ENCODE data around the gene BRD3.
A peak's percentile ranks its signal among the peaks of the same experiment; 100 is the strongest.

BRD3 gene

DNA sequence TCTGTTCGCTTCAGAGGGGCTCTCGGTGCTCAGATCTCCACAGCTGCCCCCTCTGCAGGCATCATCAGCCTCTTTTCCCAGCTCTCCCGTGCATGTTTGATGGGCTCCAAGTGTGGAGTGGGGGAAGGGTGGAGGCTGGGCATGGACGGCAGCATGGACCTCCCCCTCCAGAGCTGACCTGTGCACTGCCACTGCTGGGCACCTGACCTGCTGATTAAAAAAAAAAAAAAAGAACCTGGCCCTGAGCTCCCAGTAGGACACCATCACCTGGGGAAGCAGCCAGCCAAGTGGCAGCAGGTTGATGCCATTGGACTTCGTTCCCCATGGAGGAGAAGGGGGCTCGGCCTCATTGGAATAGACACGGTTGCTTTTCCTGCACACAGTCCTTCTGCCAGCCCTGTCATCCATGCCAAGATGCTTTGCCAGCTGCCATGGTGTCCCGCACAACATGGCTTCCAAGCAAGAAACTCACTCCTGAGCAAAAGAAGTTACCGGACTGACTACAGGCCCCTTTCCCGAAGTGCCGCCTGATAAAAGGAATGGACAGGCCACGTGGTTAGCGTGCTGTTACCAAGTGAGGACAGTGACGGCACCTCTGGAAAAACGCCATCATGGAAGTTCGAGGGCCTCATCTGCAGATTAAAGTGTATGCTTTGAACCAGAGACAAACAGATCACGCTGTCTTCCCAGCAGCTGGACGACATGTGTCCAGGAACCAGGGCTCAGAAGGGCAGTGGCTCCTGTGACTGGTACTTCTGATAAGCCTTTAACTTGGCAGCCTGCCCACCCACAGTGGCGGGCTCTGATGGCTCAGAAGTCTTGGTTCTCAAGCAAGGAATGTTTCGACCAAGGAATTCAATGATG lies 57.3 kb downstream of the BRD3 start:
- DNase-seq: no peak

DNA sequence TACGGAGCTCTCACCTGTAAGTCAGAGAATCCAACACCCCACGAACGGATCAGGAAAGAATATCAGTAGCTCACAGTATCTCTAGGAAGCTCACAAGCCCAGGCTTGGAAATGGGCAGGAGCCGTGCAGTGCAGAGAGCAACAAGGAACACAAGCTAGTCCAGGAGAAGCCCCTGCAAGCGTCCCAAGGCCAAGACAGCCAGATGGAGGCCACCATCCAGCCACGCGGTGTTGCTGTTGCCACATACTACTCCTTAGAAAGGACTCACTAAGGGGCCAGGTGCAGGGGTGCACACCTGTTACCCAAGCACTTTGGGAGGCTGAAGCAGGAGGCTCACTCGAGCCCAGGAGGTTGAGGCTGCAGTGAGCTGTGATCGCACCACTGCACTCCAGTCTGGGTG lies 60.3 kb downstream of the BRD3 start:
- no peak for DNase-seq

DNA sequence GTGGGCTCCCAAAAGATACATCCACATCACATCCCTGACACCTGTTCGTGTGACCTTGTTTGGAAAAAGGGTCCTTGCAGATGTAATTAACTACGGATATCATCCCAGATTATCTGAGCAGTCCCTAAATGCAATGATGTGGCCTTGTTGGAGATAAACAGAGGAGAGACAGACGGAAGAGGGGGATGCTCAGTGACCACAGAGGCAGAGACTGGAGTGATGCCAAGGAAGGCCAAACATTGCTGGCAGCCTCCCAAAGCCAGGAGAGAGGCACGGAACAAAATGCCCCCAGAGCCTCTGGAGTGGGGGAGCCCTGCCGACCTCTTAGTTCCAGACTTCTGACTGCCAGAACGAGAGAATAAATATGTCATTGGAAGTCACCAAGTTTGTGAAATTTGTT lies 60.7 kb downstream of the BRD3 start:
- DNase-seq: no peak

DNA sequence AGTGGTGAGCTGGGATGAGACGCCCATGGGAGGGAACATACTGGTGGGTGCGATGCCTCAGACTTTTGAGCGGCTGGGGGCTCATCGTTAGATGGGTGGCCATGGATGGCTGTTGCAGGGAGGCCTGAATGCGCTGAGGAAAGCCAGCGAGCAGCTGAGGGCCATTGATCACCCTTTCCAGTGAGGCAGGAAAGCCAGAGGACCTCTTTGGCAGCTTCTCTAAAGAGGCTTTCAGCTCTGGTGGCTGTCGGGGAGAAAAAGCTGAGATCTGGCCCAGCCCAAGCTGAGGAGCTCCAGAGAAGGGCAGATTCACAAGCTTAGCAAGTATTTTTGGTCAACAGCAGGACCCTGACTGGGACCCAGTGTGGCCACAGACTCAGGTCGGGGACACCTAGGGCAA lies 62.4 kb downstream of the BRD3 start:
- DNase-seq: no peak

DNA sequence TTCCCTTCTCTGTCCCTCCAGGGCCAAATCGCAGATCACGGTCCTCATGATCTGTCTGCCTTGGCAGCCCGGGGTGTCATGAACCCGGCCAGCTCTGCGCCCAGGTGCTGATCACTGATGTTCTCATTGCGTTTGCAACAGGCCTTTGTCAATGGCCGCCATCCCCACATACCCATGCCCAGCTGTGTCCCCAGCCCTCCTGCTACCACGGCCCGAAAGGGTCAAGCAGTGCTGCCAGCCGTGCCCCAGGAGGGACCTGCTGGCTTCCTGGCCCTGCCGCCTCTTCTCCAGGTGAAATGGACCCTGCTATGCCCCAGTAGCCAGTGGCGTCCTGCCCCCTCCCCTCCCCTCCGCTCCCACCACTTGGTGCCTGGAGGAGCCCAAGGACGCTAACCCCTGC lies 62.9 kb downstream of the BRD3 start:
- DNase-seq: no peak

DNA sequence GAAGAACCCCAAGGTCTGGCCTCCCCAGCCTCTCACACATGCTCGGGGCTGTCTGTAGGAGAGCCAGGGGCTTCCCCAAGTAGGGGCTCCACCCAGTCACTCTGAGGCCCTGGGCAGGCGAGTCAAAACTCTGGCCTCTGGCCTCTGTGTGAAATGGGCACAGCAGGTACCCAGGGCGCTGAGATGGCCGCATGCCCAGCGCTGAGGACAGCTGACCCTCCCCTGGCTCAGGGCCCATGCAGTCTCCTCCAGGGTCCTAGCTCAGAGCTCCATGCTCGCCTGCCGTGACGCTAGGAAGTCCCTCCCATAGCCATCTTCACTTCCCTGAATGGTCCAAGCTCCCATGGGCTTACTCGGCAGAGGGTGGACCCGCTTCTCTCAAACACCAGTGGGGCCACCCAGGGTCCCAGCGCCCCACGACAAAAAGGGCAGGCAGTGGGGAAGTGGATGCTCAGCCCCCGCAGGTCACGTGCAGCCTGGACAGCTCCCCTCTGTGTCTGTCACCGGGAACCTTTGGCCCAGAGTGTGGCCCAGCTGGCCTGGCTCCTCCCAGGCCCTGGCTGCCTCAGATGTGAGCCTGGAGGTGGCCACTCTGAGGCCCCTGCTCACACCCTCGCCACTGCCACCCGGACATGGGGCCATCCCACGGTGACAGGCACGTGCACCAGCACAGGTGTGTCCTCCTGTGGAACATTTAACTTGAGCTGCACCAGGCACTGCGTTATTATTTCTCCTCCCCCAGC lies 63.5 kb downstream of the BRD3 start:
- no peak for DNase-seq

DNA sequence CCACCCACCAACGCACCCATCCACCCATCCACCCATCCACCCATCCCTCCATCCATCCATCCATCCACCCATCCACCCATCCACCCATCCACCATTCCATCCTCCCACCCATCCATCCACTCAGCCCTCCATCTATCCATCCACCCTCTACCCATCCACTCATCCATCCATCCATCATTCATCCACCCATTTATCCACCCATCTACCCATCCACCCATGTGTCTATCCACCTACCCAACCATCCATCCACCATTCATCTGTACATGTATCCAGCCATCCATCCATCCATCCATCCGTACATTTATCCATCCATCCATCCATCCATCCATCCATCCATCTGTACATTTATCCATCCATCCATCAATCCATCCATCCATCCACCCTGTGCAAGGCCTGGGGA lies 64.6 kb downstream of the BRD3 start:
- DNase-seq: no peak

DNA sequence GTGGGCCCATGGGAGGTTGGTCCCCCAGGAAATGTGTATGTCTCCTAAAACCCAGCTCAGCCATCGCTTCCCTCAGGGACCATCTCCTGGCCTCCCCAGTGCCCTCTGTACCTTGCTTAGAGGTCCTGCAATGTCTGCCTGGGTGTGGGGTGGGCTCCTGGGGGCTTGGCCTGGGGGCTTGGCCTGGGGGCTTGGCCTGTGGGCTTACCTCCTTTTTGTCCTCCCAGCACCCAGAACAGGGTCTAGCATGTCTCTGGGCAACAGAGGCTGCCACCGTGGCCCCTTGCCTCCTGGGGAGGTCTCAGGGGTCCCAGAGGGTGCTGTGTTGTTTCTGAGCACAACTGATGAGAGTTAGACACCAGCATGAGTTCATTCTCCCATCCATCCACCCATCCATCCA lies 65.0 kb downstream of the BRD3 start:
- no peak for DNase-seq

DNA sequence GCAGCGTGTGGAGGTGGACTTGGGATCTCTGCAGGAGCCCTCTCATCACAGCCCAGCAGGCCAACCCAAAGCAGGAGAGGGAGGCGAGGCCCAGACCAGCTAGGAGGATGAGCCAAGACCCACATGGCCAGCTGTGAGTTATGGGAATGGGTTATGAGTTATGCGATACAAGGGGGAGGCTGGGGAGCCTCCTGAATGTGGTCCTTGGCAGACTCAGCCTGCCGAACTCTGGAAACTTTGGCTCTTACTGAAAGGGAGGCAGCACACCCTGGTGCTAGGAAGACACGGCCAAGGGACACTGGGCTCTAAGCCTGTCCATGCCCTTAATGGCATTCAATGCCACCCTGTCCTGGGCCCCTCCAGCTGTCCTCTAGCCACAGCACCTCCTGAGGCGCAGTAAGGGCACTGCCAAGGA lies 68.0 kb downstream of the BRD3 start:
- no peak for DNase-seq

DNA sequence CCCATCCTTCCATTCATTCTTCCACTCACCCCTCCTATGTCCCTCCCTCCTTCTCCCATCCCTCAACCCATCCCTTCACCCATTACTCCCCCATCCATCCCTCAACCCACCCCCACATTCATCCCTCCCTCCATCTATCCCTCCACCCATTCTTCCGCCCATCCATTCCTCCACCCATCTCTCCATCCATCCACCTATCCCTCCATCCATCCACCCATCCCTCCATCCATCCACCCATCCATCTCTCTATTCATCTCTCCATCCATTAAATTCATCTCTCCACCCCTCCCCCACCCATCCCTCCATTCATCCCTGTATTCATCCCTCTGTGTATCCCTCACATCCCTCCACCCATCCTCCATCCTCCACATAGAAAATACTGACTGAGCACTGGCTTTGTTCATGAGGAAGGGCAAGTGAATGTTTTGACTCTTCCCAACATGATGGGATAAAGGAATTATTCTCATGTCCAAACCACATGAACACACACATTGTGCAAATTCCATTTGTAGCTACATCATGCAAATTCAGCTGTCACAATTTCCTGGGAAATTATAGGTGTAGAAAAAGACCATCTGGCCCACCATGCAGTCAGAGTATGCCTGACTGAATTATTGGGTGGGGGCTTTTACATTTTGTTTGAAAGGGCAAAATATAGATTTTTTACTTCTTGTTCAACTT lies 68.8 kb downstream of the BRD3 start:
- DNase-seq: no peak

DNA sequence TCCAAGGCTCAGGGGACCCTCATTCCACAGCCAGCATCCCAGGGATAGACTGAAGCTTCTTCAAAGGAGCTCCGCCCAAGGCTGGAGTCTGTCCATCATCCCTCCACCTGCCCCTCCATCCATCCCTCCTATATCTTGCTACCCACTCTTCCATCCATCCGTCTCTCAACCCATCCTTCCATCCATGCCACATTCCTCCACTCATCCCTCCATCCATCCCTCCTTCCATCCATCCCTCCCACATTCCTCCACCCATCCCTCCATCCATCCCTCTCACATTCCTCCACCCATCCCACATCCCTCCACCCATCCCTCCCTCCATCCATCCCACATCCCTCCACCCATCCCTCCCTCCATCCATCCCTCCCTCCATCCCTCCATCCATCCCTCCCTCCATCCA lies 70.2 kb downstream of the BRD3 start:
- DNase-seq: no peak

DNA sequence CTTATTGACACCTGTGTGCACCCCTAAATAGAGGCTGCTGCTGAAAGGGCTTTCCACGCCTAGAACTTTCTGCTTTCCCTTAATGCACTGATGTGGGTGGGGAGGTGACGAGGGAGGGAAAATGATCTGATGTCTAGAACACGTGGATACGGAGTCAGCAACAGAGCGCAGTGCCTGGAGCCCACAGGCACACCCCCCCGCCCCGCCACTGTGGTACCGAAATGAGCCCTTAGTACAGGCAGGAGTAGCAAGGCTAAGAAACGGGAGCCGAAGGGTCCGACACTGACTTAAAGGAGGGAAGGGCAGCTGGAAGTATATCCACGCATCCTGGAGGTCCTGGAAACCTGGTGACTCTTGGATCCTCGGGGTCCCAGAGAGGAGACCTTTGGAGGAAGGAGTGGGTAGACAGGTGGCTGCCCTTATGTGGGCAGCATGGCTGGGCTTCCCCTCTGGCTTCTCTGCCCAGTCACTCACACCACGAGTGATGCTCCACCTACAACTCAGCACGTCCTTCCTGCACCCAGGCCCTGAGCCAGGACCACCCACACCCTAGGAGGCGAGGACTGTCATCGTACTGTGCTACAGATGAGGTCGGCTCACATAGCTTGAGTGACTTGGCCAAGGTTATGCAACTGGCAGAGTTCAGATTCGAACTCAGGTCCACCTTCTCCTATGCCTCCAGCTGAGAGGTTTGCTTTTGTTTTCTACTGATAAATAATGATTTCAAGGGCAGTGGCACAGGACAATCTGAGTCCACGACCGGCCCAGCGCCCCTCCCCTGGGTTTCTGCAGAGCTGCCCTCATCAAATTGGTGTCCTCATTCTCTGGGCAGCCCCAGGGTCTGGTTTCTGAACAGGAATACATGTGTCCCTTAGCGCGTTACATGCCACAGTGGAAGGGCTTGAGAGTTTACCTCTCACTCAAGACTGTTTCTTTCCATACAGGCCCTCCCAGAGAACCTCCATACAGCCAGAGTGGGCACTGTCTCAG lies 71.0 kb downstream of the BRD3 start:
- no peak for DNase-seq

DNA sequence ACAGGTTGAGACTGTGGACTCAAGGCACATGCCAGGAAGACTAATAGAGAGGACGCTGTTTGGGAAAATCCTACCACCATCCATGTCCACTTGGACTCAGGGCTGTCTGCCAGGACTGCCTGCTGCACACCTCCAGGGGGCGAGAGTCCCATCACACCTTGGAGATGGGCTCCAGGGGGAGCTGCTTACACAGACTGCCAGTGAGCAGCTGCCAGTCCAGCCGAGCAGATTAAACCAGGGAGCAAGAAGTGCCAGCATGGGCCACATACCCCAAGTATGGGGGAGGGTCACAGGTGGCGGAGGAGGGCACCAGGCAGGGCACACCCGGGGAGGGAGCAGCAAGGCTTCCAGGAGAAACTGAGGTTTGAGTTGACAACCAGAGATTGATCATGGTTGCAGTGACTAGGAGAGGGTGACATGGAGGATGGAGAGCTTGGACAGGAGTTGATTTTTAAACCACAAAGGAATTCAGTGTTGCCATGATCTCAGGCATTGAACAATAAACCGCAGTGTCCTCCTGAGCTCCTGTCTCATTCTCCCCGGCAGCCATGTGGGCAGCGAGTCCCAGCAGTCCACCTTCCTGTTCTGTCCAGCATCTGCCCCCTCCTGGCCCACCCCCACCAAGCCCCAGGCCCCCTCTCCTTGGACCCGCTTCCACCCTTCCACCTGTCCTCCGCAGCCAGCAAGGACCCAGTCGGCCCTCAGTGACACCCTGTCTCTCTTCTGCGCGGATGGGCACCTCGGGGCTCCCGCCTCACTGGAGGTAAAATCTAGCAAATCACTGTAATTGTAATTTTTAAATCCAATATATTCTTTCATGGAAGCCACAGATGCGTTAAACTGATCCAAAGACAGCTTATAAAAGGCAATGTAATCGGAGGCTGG lies 72.6 kb downstream of the BRD3 start:
- DNase-seq: no peak

DNA sequence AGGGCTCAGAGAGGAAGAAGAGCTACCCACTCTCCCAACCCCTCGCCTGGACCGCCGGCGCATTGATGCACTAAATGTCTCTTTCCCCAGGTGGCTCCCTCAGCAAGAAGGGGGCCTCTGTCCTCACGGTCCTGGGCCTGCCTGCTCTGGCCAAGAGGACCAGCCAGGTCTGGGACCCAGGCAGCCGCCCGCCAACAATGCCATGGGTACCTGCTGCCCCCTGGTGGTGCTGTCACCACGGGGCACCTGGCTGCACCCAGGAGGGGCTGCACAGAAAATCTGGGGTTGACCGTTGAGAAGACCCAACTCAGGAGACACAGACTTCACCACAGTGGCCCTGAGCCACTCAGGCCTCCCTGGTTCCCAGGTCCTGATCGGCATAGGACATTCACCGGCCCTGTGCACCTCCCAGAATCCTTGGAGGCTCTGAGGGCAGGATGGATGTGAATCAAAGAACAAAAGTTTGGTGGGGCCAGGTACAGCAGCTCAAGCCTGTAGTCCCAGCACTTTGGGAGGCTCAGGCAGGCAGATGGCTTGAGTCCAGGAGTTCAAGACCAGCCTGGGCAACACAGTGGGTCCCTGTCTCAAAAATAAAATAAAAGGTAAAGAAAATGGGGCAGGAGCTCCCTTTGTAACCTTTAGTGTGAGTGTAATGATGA lies 73.3 kb downstream of the BRD3 start:
- DNase-seq: peak; percentile 86

DNA sequence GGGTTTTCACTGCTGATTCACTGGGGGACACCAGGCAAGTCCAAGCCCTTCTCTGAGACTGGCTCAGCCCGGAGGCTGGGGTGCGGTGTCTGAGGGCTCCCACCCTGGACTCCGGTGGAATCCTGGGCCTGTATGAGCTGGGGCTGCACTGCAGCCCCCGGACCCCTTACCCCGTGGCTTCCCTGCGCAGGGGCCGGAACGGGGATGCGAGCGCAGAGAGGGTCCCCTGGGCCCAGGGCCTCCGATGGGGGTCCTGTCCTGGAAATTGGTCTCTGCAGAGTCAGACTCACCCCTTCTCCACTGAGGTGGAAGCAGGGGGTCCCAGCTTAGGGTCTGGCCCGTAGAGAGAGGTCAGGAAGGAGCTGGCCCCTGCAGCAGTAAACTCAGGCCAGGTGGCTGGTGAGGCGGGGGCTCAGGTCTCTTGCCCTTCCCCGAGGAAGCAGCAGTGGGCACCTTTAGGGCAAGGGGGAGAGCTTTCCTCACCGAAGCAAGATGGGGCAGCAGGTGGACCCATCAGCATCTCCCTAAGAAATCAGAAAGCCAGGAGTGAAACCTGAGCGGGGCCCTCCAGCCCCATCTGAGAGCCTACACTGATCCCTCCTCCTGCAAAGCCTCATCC lies 74.1 kb downstream of the BRD3 start:
- DNase-seq: no peak

DNA sequence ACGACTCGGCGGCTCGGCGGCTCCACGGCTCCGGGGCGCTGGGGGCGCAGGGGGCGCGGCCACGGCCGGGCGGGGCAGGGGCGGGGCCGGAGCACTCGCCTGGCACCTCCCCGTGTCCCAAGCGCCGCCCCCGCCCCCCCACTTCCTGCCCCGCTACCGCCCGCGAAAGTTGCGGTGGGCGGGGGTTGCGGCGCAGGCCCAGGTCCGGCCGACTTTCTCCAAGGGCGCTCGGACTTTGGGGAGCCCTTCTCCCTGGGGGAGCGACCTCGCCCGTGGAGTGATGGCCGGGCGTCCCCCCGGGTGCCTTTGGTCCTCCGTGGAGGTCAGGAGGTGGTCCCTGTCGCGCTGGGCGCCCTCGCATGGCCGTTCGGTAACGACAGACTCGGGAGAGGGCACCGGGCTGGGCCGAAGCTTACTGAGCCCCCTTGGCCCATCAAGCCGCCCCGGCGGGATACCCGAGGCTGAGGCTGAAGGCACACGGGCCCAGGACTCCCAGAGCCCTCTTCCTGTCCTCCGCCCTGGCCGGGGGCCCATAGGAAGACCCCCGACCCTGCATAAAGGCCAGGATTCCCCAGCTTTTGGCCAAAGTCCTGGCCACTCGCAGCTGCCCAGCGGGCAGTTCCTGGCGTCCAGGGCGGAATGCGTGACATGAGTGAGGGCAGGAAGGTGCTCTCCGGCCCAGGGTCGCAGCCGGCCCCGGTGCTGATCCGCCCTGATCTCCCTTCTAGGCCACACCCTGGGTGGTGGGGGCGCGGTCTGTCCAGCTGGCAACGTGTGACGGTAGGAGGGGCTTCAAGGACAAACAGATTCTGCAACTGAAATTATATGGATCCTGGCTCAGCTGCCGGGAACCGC lies 74.8 kb downstream of the BRD3 start:
- DNase-seq: peak; percentile 65

DNA sequence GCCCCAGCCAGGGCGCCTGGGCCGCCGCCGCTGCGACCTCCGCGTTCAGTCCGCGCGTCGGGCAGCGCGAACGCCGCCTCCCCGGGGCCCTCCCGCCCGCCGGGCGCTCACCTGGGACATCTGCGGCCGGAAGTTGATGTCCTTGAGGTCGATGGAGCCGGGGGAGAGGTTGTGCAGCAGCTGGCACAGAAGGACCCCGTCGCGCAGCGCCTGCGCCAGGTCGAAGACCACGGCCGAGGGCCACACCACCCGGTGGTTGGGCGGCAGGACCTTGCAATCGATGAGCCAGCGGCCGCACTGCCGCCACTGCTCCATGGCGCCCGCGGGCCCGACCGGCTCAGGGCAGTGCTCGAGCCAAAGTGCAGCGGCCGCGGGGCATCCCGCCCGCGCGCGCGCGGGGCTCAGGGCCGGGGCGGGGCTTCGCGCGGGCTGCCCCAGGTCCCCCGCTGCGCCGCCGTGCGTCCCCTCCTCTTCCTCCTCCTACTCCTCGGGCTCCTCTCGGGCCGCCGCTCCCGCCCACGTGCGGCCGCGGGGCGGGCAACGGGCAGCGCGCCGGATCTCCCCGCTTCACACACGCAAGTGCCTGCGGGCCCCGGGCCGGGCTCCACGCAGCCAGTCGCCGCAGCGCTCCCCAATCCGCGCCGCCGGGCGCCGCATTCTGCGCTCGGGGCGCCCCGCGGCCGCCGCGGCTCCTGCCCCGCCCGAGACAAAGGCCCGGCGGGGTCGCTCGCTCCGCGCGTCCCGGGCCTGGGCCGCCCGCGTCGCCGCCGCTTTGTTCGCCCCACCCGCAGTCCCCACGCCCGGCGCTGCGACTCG lies 75.7 kb downstream of the BRD3 start, which contains the start of gene VAV2:
Gene VAV2 (minus strand): TSS at position 361 of the 816 bp plus-strand sequence. CDS start 46 bp downstream, at position 315.
- DNase-seq: peak; percentile 51

DNA sequence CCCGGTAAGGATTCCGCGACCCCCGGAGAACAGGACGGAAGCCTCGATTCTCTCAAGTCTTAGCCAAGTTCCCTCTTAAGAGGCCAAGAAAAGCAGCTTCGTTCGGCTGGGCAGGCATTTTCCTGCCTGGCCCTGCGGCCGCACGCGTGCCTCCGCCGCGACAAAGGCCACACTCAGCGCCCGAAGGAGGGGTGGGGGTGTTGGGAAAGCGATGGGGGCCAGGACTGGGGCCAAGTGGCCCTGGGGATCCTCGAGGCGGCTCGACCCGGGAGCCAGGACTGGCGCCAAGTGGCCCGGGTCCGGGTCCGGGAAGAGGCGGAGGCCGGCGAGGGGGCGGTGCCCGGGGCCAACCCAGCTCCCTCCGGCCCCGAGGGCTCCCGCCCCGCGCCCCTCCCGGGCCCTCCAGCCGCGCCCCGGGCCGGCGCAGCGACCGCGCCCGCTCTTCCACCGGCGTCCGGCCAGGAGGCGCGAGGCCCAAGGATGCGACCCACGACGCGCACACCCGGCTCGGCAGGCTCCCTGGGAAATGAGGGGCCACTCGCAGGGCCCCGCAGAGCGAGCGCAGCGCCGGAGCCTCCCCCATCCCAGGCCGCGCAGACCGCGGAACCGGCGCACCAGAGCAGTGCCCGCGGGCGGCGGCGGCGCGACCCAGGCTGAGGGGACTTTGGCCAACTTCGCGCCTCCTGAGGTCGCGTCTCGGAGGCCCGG lies 76.5 kb downstream of the BRD3 start:
- DNase-seq: no peak
